Cortex of kidney (tissue), 1 donor: ENCODE results near the gene FGF18.

ENCODE experiments used
- DNase-seq: peaks from one replicate; lab custom pipeline; 2025; lab: John Stamatoyannopoulos, UW

FGF18 gene

GRCh38 chr5:171441246-171441791, 21.9 kb downstream of the FGF18 start:
- DNase-seq: no peak

GRCh38 chr5:171442287-171443042, 23.0 kb downstream of the FGF18 start:
- no peak for DNase-seq

- no peak for DNase-seq
These were observed 25.1 kb downstream of the FGF18 start for GRCh38 chr5:171444582-171444981.

GRCh38 chr5:171445644-171446516, 26.4 kb downstream of the FGF18 start:
- no peak for DNase-seq

GRCh38 chr5:171447226-171447625, 27.8 kb downstream of the FGF18 start:
- no peak for DNase-seq

GRCh38 chr5:171449426-171449825, 30.0 kb downstream of the FGF18 start:
- no peak for DNase-seq

GRCh38 chr5:171450423-171451331, 31.2 kb downstream of the FGF18 start:
- no peak for DNase-seq

- DNase-seq: no peak
These were observed 32.0 kb downstream of the FGF18 start for GRCh38 chr5:171451421-171451820.

- no peak for DNase-seq
These were observed 33.7 kb downstream of the FGF18 start for GRCh38 chr5:171453056-171453725.

GRCh38 chr5:171453988-171454387, 34.5 kb downstream of the FGF18 start:
- no peak for DNase-seq

GRCh38 chr5:171454549-171454948, 35.1 kb downstream of the FGF18 start:
- DNase-seq: no peak

GRCh38 chr5:171455522-171455921, 36.1 kb downstream of the FGF18 start:
- DNase-seq: no peak

GRCh38 chr5:171457208-171457981, 37.9 kb downstream of the FGF18 start:
- no peak for DNase-seq

GRCh38 chr5:171459839-171460238, 40.4 kb downstream of the FGF18 start:
- no peak for DNase-seq

GRCh38 chr5:171462136-171462927, 42.9 kb downstream of the FGF18 start:
- DNase-seq: no peak

GRCh38 chr5:171462928-171463861, 43.7 kb downstream of the FGF18 start:
- no peak for DNase-seq

GRCh38 chr5:171463862-171464229, 44.4 kb downstream of the FGF18 start:
- DNase-seq: no peak

- no peak for DNase-seq
These were observed 45.4 kb downstream of the FGF18 start for GRCh38 chr5:171464829-171465228.

- no peak for DNase-seq
These were observed 47.7 kb downstream of the FGF18 start for GRCh38 chr5:171467107-171467506.
